Measurements from ENCODE around the gene PRR19. TPM values are rescaled to one million over a fixed set of nuclear protein-coding genes. Genes with fewer than 3 reads are reported as not detected.

Gene PRR19
- total RNA-seq, 1 experiment from 2014 or later = 0.93 TPM

- H3K27ac ChIP-seq (ENCODE audit: low read depth, low read length) = peak overlapping the region; percentile 90; the same call in 1 of the 2 replicates
- TF ChIP-seq REST (IDR thresholded peaks at IDR 0.05; ENCODE audit: low read depth) = no peak
- TF ChIP-seq CTCF (IDR thresholded peaks at IDR 0.05 in 2 of 3, conservative IDR thresholded peaks at IDR 0.05 in 1 of 3; ENCODE audit: borderline replicate concordance in 1 of 3, insufficient read depth in 1 of 3, low read depth in 2 of 3, low read length in 2 of 3) = no peak
- TF ChIP-seq ZFX (IDR thresholded peaks at IDR 0.05) = no peak
- TF ChIP-seq SP1 (IDR thresholded peaks at IDR 0.05; ENCODE audit: low read depth) = no peak
- no peak for TF ChIP-seq ELF1 (IDR thresholded peaks at IDR 0.05; ENCODE audit: borderline replicate concordance, low read depth)
- TF ChIP-seq POLR2A (IDR thresholded peaks at IDR 0.05; ENCODE audit: borderline replicate concordance, extremely low read depth, insufficient read depth, insufficient read length) = no peak
- TF ChIP-seq ZNF274 (IDR thresholded peaks at IDR 0.05; ENCODE audit: low read depth, low read length) = no peak
- TF ChIP-seq YY1 (IDR thresholded peaks at IDR 0.05; ENCODE audit: extremely low read depth, insufficient replicate concordance, low read depth, low read length) = no peak
- no peak for TF ChIP-seq CEBPB (IDR thresholded peaks at IDR 0.05; ENCODE audit: low read depth)
- TF ChIP-seq ZBTB33 (IDR thresholded peaks at IDR 0.05; ENCODE audit: extremely low read depth, insufficient replicate concordance, low read length) = no peak
- no peak for TF ChIP-seq ATF3 (IDR thresholded peaks at IDR 0.05)
- no peak for TF ChIP-seq POLR2AphosphoS5 (IDR thresholded peaks at IDR 0.05; ENCODE audit: low read depth, low read length)
- TF ChIP-seq EGR1 (IDR thresholded peaks at IDR 0.05; ENCODE audit: low read depth) = no peak
- TF ChIP-seq MAX (IDR thresholded peaks at IDR 0.05) = no peak
- TF ChIP-seq JUND (IDR thresholded peaks at IDR 0.05) = no peak
- no TSS peak for BruUV-seq (replicated peaks)
- no peak overlapping the region for H3K4me2 ChIP-seq (ENCODE audit: low read length)
- no peak overlapping the region for H3K4me3 ChIP-seq (replicated peaks in 1 of 2; ENCODE audit: low read depth in 1 of 2, low read length in 2 of 2)
- no peaks in the 10 kb centered on the region for H3K9me3 ChIP-seq (ENCODE audit: control insufficient read depth in 1 of 2, insufficient read depth in 1 of 2, low read depth in 1 of 2, low read length in 2 of 2)
- H3K4me1 ChIP-seq (ENCODE audit: control insufficient read depth in 1 of 2, insufficient read depth in 2 of 2, low read length in 2 of 2) = peaks cover 23 to 32% of the 10 kb centered on the region in 2 experiments
- RAD21 ChIA-PET (ENCODE audit: low non-redundant PET in 1 of 2, low total read pairs in 2 of 2, uncharacterized antibody in 2 of 2, unreplicated experiment in 2 of 2) = no interaction called here
- no peaks in the 10 kb centered on the region for H3K9me2 ChIP-seq (ENCODE audit: insufficient read depth)
- CTCF ChIA-PET = no interaction called here
- H2AFZ ChIP-seq (ENCODE audit: low read depth, low read length, poor library complexity, severe bottlenecking) = no peak overlapping the region
- intact Hi-C loops (cut with micrococcal nuclease) = no loop called here
- no peak overlapping the region for H3K9ac ChIP-seq (ENCODE audit: low read length)
- no peaks in the 10 kb centered on the region for H4K20me1 ChIP-seq (ENCODE audit: insufficient read depth)
- peaks cover 16% of the 10 kb centered on the region for H3K79me2 ChIP-seq (ENCODE audit: insufficient read depth, low read length)
- peaks cover 3 to 5% of the 10 kb centered on the region in 2 experiments; a peak in 2 of 4 replicates for H3K36me3 ChIP-seq (ENCODE audit: control insufficient read depth in 1 of 2, insufficient read depth in 2 of 2, low read length in 2 of 2)
- no peaks in the 10 kb centered on the region for H3K27me3 ChIP-seq (ENCODE audit: insufficient read depth, low read length)
- DNase-seq (ENCODE audit: low read depth, low spot score) = no peak
- no peak for ATAC-seq
- POLR2A ChIA-PET = no interaction called here
Measured at GRCh38 chr19:42271861-42272534, 29.9 kb upstream of the PRR19 start.

Measured in HCT116 (cell line).